Limb (tissue), 2 donors: ENCODE results near the gene NPEPL1.
"Not testable (repeated sequence)": the region's sequence is repeated elsewhere in the genome, so short reads cannot be mapped to it uniquely, and the experiment has no call there.

Experiments used
- DNase-seq, 2 donors: peaks; one replicate each; pipeline ENCODE4 v3.0.0-alpha.2; 2016; ENCODE audit errors: extremely low spot score in 2 of 2

The NPEPL1 gene

GRCh38 chr20:58712806-58713731 lies 20.5 kb downstream of the NPEPL1 start:
- peak in 1 of 2 donors; percentile 24 for DNase-seq

GRCh38 chr20:58713801-58714339 lies 21.3 kb downstream of the NPEPL1 start:
- peak in 1 of 2 donors; percentile 16 for DNase-seq

DNA sequence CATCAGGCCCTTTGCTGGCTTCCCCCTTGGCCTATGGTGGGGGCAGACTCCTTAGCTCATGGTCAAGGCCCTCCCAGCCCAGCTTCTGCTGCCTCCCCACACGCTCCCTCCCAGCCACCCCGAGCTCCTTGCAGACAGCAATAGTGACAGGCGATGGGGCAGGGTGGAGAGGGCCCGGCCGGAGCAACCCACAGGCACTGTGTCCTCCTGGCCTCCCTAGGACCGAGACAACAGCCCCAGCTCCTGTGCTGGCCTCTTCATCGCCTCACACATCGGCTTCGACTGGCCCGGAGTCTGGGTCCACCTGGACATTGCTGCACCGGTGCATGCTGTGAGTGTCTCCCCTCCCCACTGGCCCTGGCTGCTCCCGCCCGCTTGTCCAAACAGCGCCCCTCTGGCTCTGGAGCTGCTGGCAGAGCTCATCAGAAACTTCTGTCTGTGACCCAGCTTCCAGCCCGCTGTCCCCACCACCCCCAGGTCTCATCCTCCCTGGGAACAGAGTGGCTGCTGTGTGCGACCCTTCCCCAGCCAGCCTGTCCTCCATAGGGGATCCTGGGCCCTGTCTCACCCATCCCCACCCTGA lies 21.8 kb downstream of the NPEPL1 start:
- peak in 1 of 2 donors; percentile 28 for DNase-seq

- peak in 1 of 2 donors; percentile 12 for DNase-seq
Measured at GRCh38 chr20:58714923-58715351, 22.3 kb downstream of the NPEPL1 start.

GRCh38 chr20:58715391-58715800 lies 22.8 kb downstream of the NPEPL1 start:
- no peak for DNase-seq

DNA sequence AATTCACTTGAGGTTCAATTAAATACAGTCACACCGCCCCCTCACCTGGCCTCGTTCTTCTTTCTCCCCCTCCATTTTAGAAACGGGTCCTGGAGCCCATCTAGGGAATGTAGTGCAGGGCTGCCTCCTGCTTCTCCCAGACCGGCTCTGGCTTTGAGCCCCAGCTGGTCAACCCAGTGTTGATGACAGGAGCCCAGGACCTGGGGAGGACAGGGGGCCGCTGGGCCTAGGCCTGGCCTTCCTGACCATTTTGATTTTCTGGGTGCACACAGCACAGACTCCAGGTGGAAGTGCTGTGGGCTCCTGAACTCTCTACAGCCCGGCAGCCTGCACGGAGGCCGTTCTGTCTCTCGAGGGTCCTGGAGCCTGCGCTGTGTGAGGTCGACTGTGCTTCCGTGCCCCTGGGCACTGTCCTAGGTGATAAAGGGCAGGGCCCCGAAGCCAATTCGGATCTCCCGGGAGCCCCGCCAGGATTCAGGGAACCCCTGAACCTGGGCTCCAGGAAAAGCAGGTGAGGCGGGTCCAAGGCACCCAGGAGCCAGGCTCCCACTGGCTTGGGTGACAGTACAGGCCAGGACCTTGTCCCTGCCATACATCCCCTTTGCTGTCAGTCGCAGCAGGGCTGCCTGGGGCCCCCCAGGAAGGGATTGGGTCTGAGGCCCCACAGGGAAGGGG lies 23.3 kb downstream of the NPEPL1 start:
- peak in 1 of 2 donors; percentile 30 for DNase-seq

DNA sequence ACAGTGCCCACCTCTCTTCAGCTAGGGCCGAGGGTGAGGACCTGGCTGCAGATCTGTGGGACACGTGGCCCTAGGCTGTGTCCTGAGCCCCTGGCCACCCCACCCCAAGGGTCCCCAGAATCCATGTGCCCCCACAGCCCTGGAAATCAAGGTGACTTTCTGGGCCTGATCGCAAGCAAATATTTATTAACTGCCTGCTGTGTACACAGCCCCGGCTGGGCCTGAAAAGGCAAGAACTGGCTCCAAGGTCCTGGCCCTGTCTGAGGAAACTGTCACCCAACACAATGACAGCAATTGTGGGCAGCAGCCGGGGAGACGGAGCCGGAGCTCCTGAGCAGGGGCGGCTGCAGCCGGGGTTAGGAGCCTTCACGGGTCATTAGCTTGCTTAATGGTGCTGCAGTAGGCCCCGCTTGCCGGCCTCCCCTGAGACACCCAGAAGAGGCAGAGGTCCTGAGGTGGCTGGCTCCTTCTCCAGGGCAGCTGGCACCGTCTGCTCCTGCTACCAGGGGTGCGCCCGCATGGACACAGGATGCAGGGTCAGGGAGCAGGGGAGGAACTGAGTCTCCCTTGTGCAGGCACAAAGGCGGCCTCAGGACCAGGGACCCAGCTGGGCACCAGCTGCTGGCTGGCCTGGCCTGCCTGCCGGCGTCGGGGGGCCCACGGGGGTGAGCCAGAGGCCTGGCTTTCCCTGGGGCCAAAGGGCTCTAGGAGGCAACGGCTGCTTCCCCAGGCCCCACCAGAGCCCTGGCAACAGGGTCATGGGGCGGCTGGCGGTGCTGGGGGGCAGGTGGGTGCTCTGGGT lies 24.1 kb downstream of the NPEPL1 start:
- peak in 1 of 2 donors; percentile 42 for DNase-seq

DNA sequence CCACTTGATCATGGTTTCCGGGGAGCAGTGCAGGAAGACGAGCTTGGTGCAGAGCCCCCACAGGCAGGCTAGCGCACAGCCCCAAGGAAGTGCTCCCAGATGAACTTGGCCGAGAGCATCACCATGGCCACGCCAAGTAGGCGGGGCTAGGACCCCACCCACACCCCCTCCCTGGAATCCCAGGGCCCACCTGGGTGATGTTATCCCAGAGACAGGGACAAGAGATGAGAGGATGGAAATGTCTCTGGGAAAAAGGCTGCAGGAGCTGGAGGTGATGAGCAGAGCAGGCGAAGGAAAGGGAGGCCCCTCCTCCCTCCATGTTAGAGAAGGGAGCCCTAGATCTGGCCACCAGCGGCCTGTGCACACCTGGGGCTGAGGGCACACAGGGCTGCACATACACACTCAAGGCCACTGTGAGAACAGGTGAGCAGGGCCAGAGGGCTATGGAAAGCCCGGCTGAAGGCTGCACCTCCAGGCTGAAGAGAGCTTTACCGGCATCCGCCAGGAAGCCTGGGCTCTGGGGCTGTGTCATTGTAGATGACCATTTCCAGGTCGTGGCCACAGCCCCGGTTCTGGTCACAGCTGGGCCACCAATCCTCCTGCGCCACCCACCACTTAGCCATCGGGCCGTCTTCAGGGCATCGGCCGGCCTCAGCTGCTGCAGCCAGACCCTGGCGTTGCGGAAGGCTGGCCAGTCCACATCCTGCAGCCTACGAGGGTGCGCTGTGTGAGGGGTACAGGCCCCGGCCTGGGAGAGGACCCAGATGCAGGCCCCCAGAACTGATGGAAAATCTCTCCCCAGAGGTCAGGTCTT lies 24.9 kb downstream of the NPEPL1 start:
- peak in 1 of 2 donors; percentile 30 for DNase-seq

GRCh38 chr20:58718121-58718563 lies 25.5 kb downstream of the NPEPL1 start:
- peak in 1 of 2 donors; percentile 24 for DNase-seq

DNA sequence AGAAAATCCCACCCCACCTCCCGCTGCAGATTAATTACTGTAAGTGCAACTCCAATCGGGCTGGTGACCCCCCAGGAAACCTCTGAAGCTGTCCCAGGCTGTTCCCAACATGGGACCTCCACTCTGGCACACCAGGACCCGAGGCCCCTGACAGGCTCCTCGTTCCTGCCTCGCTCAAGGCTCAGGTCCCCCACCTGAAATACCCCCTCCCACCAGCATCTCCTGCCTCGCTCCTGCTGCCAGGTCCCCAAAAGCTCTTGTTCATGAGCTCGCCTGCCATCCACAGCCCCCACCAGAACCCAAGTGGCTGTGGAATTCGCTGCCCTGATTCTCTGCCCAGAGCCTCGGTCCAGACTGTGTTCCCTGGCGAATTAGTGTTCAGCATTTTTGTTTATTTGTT lies 26.1 kb downstream of the NPEPL1 start:
- no peak for DNase-seq

DNA sequence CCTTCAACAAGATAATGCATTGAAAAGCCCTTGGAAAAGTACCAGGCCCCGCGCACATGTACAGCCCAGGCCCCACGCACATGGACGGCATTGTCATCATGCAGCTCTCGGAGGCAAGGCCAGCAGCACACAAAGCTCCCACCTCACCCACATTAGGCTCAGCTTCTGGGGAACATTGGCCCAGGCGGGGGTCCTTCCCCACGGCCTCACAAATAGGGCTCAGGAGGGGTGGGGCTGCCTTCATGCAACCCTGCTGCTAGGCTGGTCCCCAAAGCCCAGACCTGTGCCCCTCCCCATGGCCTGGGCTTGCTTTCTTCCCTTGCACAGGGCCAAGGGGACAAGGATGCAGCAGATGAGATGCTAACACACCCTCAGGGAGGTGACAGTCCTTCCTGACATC lies 26.7 kb downstream of the NPEPL1 start:
- DNase-seq: no peak

DNA sequence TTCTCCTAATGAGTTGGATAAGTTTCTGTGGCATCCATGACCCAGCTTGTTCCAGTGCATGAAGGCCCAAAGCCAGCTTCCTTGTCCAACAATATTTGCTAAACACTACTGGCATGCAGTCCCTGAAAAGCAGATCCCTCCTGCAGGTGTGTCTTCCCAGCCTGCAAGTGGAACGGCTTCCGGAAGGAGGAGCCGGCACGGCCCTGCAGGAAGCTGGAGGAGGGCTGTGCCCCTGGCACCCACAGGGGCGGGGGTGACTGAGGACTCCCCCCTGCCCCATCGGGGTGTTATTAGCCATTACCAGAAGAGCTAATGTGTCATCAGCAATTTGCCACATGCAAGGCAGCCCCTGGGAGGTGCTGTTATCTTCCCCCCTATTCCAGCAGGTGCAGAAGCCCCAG lies 27.4 kb downstream of the NPEPL1 start:
- DNase-seq: peak in 1 of 2 donors; percentile 22

DNA sequence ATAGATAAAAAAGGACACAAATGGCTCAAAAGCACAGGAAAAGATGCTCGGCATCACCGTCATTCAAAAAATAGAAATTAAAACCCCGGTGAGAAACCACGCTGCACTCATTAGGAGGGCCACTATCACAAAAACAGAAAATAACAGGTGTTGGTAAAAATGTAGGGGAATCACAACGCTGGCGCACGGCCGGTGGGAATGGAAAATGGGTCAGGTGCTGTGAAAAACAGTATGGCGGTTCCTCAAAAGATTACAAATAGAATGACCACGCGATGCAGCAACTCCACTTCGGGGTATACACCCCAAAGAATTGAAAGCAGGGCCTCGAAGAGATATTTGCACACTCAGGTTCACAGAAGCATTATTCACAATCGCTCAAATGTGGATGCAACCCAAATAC lies 28.3 kb downstream of the NPEPL1 start:
- no peak for DNase-seq

DNA sequence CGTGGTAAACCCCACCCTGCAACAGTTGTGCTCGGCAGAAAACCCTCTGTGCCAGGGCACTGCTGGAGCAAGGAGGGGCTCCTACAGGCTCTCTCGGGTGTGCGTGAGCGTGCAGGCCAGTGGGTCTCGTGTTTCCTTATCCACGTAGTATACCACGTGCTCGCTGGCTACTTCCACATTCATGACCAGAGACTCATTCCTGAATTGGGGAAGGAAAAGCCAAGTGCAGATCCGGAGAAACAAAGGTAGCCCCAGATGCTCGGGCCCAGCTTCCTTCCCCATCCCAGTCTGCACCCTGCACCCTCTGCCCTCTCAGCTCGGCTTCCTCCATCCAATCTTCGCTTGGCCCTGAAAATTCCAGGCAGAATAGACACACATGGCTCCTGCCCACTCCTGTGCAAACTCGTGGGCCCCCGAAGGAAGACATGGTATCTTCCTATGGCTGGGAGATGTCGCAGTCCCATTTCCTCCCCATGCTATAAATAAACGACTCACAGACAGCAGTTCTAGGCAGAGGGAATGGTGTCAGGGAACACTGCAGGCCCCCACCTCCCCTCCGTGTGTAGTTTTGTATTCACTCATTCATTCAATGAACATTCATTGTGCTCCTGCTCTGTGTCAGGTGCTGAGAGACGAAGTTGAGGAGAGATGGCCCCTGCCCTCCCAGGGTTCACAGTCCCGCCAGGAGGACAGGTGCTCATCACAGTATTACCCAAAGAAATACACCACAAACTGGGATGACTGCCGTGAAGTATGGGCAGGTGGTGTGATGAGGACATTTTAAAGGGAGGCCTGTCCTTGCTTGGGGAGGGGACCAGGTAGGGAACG lies 29.6 kb downstream of the NPEPL1 start:
- no peak for DNase-seq

DNA sequence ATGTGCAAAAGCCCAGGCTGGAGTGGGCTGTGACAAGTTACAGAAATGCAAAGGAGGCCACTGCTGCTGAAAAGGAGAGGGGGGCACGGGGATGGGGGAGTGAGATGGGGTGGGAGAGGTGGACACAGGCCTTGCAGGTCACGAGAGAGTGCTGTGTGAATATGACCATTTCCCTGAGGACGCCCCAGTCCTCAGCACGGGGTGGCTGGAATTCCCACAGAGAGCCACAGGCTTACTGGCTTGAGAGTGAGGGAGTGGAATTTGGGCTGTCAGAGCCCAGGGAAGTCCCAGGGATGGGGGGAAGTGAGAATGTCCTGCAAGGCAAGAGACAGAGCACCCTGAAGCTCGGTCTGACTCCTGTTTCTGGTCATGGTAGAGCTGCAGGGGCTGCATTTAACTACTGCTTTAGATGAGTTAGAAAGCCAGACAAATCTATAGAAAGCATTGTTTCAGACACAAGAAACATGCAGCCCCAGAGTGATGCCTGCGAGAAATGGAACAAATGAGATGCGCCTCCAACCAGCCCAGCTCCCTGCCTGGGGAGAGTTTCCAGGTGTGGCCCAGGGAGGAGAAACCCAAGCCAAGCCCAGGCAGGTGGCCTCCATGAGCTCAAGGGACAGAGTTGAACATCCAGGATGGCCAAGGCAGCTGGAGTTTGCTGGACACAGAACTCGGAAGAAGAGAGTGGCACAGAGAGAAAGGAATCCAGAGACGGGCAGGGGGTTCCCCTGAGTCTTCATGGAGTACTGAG lies 30.5 kb downstream of the NPEPL1 start:
- no peak for DNase-seq

GRCh38 chr20:58723628-58723984 lies 31.0 kb downstream of the NPEPL1 start:
- no peak for DNase-seq

- DNase-seq: not testable (repeated sequence)
Measured at GRCh38 chr20:58726156-58726555, 33.6 kb downstream of the NPEPL1 start.

GRCh38 chr20:58731192-58731591 lies 38.6 kb downstream of the NPEPL1 start:
- DNase-seq: no peak

- DNase-seq: no peak
Measured at GRCh38 chr20:58737198-58737597, 44.6 kb downstream of the NPEPL1 start.
